Activated CD4-positive, alpha-beta T cell treated with anti-CD3 and anti-CD28 coated beads, Interleukin-2, amount 50 U/mL, for 16 hours (primary cell): ENCODE results near the gene ITGA2B.
"Not testable (repeated sequence)": the region's sequence is repeated elsewhere in the genome, so short reads cannot be mapped to it uniquely, and the experiment has no call there.

Experiments used
- DNase-seq: peaks from one replicate; pipeline ENCODE4 v3.0.0-alpha.2; 2020

The ITGA2B gene

GRCh38 chr17:44351961-44352827 is 37.3 kb downstream of the ITGA2B start:
- no peak for DNase-seq

GRCh38 chr17:44351464-44351863 is 38.0 kb downstream of the ITGA2B start:
- no peak for DNase-seq

GRCh38 chr17:44350733-44351226 is 38.7 kb downstream of the ITGA2B start:
- peak; percentile 81 for DNase-seq

DNA sequence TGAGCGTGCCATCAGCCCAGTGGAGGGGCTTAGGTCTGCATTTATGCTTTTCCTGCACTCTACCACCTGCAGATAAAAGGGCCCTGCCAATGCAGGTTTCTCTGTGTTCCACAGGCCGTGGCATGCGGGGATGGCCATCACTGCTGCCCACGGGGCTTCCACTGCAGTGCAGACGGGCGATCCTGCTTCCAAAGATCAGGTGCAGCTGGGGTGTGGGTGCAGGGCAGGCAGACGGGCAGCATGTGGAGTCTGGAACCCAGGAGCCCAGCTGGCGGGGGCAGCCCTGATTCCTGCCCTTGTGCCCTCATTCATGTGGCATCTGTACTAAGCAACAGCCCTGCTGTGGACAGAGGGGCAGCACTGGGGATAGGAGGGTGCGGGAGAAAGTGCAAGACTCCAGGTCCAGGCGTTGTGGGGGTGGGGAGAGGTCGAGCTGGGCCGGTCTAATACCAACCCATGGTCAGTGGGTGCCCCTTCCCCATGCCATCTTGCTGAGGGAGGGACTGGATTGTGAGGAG is 39.8 kb downstream of the ITGA2B start:
- DNase-seq, result no peak

GRCh38 chr17:44348988-44349364 is 40.5 kb downstream of the ITGA2B start:
- DNase-seq, result no peak

- no peak for DNase-seq
Observed at GRCh38 chr17:44348234-44348987, 41.0 kb downstream of the ITGA2B start.

DNA sequence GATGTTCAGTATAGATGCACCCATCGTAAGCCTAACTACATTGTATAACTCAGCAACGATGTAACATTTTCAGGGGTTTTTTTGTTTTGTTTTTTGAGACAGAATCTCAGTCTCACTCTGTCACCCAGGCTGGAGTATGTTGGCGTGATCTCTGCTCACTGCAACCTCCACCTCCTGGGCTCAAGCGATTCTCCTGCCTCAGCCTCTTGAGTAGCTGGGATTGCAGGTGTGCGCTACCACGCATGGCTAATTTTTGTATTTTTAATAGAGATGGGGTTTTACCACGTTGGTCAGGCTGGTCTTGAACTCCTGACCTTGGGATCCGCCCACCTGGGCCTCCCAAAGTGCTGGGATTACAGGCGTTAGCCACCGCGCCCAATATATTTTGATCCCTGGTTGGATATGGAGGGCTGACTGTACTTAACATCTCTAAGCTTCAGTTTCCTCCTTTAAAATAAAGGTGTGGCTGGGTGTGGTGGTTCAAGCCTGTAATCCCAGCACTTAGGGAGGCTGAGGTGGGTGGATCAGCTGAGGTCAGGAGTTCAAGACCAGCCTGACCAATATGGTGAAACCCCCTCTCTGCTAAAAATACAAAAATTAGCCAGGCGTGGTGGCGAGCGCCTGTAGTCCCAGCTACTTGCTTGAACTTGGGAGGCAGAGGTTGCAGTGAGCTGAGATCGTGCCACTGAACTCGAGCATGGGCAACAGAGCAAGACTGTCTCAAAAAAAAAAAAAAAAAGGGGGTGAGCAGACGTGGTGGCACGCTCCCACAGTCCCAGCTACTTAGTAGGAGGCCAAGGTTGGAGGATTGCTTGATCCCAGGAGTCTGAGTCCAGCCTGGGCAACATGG is 42.0 kb downstream of the ITGA2B start:
- not testable (repeated sequence) for DNase-seq

- DNase-seq, result no peak
Observed at GRCh38 chr17:44346064-44346844, 43.2 kb downstream of the ITGA2B start.

DNA sequence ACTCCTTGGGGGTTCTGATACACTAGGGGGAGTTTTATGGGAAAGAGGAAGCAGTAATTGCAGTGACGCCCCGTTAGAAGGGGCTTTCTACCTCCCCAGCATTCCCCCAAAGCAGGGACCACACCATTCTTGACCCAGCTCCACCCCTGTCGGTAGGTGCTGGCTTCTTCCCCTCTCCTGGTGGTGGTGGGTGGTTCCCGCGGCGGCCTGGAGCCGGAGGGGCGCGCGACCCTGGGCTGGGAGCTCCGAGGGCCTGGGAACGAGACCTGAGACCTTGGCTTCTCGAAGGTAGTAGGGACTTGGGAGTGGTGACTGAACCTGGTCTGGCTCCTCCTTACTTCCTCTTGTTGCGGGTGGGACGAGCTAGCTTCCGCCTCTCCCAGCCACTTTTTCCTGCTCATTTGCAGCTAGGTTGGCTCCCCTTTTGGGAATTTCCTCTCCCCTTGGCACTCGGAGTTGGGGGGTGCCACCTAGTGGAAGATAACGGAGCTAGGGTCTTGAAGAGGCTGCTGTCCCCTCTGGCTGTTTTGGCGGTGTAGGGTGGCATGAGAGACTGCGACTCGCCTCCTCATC is 43.9 kb downstream of the ITGA2B start:
- DNase-seq, result peak; percentile 43

DNA sequence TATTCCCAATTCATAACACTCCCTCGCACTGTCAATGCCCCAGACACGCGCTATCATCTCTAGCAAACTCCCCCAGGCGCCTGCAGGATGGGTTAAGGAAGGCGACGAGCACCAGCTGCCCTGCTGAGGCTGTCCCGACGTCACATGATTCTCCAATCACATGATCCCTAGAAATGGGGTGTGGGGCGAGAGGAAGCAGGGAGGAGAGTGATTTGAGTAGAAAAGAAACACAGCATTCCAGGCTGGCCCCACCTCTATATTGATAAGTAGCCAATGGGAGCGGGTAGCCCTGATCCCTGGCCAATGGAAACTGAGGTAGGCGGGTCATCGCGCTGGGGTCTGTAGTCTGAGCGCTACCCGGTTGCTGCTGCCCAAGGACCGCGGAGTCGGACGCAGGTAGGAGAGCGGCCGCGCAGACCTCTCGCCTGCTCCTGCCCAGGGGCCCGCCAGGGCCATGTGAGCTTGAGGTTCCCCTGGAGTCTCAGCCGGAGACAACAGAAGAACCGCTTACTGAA is 44.5 kb downstream of the ITGA2B start, which contains the start of gene GRN:
TSS of gene GRN (plus strand) at position 364 of the 515 bp plus-strand sequence. CDS start 3,863 bp downstream, outside the sequence.
- DNase-seq, result peak; percentile 93

- no peak for DNase-seq
Observed at GRCh38 chr17:44343510-44344209, 45.8 kb downstream of the ITGA2B start.

- not testable (repeated sequence) for DNase-seq
Observed at GRCh38 chr17:44340553-44340952, 48.9 kb downstream of the ITGA2B start.

DNA sequence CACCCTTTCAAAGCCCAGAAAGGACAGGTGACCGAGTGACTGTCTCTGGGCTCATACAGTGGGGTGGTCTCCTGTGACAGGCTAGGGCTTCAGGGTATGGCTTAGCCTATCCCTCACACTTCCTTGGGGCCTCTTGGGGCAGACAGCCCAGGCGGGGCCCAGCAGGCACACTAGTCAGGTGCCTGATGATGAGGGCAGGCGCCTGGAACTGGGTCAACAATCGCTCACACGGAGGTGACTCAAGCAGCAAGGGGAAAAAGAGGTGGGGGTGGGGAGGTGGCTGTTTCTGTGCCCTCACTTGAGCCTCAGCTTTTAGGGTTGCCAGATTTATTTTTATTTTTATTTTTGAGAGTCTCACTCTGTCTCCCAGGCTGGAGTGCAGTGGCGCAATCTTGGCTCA is 50.7 kb downstream of the ITGA2B start:
- no peak for DNase-seq

DNA sequence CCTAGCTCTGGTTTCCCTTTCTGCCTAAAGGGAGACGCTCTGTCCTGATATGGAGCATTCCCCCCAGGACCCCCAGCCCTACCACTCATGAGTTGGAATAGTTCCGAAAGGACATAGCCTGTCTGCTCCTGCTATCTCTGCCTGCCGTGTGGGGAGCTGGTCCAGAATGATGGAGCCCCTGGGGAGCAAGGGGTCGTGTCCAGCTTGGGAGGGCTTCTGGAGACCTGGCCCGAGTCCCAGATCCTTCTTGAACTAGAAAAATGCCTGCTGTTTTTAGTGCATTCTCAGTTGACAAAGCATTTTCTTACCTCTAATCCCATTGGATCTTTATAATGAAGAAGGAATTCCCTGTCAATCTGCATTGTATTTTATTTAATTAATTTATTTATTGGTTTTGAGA is 53.5 kb downstream of the ITGA2B start:
- DNase-seq, result no peak

DNA sequence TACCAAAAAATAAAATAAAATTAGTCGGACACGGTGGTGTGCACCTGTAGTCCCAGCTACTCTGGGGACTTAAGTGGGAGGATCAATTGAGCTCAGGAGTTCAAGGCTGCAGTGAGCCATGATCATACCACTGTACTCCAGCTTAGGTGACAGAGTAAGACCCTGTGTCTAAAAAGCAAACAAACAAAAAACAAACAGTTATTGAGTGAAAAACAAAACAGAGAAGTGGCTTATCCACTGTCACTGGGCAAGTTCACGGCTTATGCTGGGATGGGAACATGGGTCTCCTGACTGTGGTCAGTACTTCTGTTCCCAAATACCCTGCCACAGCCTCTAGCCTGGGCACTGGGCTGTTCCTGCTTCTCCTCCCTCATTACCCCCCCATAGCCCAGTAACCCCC is 53.9 kb downstream of the ITGA2B start:
- no peak for DNase-seq

DNA sequence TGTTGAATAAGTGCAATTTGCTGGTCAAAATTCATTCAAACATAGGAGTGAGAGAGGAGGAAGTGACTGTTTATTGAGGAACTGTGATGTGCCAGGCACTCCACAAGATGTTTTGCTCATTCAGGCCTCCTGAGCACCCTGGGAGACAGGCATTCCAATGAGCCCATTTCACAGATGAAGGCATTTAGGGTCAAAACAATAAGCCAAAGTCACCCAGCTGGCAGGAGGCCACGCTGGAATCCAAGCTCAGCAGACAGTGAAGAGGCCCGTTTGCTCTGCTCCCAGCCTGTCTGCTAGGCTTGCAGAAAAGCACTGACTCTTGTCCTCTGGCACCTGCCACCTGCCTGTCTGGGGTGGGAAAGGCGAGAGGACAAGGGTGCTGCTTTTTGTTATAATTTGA is 54.7 kb downstream of the ITGA2B start:
- no peak for DNase-seq

DNA sequence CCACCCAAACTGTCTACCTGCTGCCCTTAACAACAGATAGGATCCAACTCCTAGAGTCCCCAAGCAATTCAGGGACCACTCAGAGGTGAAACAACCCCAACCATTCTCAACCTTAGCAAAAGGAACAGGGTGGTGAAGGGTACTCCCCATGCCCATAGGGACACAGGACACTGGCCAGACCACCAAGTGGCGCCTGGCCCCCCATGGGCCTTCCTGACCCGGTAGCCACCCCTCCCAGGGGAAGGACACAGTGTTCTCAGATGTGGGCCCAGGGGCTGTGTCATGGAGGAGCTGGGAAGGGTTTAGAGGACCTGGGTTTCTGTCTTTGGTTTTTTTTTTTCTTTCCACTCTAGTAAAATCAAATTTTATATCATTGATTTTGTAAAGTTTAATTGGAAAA is 55.1 kb downstream of the ITGA2B start:
- DNase-seq, result no peak

DNA sequence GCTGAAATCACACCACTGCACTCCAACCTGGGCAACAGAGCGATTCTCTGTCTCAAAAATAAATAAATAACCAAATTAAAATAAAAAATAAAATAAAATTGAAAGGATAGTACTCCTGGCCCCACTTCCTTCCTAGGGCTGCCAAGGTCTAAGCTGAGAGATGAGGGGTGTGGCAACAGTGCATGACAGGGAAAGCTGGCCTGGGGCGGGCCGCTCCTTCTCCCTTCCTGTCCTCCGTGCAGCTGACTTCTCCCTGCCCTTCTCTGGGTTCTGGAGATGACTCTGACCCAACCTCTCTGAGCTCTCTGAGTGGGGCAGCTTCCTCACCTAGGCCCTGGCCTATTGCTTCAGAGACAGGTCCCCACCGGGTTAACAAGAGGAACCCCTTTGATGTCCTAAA is 56.1 kb downstream of the ITGA2B start:
- no peak for DNase-seq

GRCh38 chr17:44331249-44331760 is 58.1 kb downstream of the ITGA2B start:
- peak; percentile 88 for DNase-seq

GRCh38 chr17:44330263-44330662 is 59.2 kb downstream of the ITGA2B start:
- not testable (repeated sequence) for DNase-seq
